HG03139 (cell line): Measurements from ENCODE around the gene NSG1.

Experiments used
- ATAC-seq: cut with Tn5 transposase; IDR thresholded peaks from one replicate; pipeline ENCODE4 v1.9.1; 2021; ENCODE audit not compliant: unreplicated experiment

Gene NSG1

DNA sequence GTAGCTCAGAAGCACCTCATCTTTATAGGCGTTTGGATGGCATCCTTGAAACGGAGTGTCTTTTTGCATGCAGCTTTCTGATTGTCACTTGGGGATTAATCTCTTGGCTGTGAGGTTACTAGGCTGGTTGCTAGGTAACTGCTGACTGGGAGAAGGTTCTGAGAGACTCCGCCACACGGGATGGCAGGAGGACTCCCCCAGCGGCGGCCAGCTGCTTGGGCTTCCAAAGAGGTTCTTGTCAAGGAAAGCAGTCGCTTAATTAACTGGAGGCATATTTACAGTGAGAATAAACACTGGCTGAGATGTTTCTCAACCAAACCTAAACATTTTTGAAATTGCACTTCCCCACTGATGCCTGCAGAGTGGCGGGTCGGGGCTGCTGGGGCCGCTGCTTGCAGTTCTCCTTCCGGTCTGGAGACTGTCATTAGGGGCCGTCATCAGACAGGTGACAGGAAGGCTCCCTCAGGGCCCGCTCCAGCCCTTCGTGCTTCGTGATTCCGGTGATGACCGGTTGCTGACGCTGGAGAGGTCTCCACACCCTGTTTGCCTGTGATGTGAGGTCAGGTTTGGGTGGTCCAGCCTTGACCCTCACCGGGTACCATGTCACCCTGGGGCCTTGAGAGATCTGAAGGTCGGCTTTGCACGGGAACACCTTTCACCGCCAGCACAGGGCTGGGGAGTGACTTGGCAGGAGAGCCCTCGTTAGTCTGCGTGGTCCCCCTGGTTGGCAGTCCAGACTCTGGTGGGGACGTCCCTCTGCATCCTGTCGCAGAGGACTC is 9.1 kb downstream of the NSG1 start:
- ATAC-seq: no peak

DNA sequence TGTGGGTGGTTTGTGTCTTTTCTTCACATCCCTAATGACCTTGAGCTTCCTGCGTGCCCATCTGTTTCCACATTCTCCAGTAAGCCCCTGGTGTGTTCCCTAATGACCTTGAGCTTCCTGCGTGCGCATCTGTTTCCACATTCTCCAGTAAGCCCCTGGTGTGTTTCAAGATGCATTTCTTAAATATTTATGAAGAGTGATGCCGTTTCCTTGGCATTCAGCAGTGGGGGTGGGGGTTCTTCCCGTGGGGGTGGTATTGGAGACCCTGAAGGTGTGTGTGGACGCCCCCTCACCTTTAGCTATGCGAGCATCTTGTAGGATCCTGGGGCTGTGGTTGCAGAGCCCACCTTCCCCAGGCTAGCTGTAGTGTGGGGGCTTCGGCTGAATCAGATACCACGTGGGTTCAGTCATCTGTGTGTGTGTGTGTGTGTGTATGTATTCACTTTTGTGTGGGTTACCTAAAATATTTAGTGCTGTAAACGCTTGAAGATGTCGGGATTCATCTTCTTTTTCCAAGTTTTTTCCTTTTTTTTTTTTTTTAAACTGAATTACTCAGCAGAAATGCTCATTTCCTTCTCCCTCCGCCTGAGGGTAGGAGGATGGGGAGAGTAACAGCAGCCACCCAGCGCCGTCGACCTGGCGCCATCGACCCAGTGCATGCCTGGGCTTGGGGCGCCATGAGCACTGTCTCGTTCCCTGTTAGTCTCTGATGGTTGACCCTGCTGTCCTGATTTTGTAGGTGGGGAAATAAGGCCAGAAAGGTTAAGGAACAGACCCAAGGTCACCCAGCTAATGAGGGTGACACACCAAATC is 9.9 kb downstream of the NSG1 start:
- no peak for ATAC-seq

DNA sequence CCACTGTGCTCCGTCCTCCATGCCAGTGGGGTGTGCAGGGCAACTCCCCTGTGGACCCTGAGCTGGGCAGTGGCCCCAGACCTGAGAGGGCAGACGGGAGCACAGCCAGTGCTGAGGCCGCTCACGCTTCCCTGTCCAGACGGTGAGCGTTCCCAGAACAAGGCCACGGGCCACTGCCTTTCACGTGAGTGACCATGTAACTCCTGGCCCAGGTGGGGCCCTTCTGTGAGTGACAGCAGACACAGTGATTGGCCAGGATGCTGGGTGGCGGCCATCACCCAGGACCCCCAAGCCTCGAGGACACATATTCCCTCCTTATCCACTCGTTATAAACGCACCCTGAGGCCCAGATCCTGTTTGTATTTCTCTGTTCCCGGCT is 10.5 kb downstream of the NSG1 start:
- ATAC-seq: no peak

DNA sequence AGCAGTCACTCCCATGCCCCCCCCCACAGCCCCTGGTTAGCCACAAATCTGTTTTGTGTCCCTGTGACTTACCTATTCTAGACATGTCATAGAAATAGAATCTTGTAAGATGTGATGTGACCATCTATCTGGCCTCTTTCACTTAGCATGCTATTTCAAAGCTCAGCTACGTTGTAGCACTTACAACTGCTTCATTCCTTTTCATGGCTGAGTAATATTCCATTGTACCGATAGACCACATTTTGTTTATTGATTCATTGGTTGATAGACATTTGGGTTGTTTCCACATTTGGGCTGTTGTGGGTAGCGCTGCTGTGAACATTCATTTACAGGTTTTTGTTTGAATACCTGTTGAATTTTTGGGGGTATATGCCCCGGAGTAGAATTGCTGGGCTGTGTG is 11.5 kb downstream of the NSG1 start:
- no peak for ATAC-seq

DNA sequence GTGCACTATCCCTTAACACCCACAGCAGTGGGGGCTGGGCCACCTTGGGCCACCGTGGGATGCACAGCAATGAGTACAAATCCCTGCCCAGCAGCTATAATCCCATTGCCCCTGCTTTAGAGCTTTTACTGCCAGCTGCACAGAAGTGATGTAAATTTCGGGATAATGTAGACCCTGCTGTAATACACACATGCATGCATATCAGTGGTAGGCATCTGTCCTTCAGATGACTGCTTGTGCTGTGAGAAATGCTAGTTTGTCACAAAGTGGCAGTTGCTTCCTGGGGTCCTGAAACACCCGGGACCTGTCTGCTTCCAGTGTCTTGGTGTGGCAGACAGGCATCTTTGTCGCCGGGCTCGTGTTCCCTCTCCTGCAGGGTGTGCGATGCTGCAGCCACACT is 14.1 kb downstream of the NSG1 start:
- no peak for ATAC-seq

DNA sequence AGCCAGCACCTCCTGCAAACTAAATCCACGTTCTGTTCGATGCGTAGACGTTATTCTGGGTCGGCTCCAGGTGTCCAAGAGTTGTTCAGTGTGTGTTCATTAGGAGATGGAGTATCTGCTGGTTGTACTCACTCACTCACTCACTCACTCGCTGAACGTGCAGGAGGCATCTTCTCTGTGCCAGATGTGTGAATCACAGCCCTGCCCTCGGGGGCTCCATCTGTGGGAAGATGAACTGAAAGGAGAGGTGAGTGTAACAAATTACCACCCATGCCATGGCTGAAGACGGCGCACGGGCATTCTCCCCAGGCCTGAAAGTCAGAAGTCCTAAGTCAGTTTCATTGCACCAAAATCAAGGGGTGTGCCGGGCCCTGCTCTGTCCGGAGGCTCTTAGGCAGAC is 16.1 kb downstream of the NSG1 start:
- no peak for ATAC-seq

DNA sequence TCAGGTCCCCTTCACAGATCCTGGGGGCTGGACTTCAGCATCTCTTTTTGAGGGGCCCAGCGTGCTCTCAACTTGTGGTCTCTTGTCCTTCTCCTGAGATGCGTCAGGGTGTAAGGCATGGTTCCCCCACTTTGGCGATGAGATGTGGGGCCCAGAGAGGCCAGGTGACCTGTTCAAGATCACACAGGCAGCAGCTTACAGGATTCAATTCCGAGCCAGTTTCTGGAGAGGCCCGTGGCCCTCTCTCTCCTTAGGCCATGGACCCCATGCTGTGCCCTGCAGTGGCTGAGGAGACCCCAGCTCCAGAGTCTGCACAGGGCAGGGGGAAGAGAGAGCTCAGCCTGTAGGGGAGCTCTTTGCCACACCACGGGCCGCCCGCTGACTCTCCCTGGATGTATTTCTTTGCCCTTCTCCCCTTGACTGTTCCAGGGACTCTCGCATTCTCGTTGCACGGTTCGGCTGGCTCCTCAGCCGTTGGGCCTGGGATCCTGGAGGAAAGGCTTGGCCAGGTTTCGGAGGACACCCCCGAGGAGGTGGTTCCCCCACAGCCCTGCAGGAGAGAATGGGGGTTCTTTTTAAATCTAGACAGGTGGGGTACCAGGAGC is 18.6 kb downstream of the NSG1 start:
- no peak for ATAC-seq

DNA sequence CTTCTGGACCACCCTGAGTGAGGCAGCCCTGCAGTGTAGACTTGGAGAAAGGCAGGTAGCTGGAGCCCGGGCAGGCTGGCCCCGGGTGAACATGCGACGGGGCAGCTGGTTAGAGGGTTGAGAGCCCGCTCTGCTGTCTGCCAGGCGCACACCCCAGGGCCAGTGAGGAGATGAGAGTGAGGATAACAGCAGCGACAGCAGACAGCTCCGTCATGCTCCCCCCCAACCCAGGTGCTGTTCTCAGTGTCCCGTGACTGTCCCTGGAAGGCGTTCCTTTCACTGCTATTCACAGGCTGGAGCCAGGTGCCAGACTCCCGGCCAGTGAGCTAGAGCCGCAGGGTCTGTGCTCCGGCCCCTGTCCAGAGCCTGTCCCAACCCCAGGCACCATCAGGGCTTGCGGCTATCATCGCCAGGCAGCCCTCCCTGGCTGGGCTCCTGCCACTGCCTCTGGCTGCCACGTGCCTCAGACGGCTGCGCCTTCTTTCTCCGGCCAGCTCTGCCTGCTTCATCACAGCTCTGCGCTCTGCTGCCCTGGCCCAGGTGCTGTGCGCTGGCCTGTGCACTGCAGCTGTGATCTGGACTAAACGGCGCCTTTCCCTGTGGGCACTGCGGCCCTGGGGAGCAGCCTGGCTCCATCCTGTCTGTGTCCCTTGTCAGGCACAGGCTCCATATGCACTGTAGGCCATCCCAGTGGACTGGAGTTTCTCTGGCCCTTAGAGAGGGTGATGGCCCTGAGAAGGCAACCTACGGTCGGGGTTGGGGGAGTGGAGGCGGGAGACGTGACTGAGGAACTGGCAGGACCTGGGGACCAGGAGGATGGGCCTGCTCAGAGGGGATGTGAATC is 19.8 kb downstream of the NSG1 start:
- ATAC-seq: no peak

DNA sequence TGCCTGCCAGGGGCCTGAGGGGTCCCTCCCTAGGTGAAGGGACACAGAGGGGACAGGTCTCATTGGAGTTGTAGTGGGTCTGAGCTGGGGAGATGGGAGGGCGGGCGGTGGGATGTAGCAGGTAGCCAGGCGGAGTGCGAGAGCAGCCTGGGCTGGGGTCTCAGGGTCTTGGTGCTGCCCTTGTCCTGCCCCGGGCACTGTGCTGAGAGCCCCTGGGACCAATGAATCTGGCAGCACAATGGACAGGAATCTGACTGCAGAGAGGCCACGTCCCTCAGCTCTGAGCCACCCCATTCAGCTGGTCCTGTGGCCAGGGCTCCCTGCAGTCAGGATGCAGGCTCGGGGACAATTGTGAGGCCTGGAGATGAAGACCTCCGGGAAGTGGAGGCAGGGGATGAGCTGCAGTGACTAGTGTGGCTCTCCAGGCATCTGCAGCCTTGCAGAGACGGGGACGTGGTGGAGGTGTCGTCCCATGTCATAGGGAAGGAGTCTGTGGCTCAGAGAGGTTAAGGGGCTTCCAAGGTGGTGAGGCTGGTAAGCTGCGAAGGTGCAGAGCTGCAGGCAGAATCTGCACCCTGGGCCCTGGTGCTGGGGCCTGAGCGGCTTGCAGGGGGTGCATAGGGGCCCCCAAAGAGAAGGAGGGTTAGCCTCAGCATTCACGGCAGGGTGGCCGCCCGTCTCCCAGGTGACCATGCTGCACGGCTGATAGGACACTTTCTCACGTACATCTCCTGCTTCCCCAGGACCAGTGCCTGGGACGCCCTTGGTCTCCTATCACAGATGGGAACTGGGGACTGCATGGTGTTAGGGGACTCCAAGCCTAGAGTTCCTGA is 20.6 kb downstream of the NSG1 start:
- no peak for ATAC-seq

DNA sequence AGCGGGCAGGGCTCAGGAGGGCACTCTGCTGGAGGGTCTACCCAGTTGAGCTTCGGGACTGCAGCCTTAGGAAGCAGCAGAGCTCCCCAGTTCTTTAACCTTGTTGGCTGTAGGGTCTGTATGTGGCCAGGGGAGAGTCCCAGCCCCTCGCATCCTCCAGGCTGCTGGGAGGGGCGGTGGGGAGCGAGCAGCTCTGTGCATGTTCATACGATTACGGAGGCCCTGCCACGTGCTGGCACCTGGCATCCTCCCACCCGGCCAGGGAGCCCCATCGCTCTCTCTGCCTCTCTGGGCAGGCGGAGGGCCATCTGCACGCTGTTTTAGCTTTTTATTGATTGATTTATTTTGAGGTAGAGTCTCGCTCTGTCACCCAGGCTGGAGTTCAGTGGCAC is 21.2 kb downstream of the NSG1 start:
- ATAC-seq: no peak

DNA sequence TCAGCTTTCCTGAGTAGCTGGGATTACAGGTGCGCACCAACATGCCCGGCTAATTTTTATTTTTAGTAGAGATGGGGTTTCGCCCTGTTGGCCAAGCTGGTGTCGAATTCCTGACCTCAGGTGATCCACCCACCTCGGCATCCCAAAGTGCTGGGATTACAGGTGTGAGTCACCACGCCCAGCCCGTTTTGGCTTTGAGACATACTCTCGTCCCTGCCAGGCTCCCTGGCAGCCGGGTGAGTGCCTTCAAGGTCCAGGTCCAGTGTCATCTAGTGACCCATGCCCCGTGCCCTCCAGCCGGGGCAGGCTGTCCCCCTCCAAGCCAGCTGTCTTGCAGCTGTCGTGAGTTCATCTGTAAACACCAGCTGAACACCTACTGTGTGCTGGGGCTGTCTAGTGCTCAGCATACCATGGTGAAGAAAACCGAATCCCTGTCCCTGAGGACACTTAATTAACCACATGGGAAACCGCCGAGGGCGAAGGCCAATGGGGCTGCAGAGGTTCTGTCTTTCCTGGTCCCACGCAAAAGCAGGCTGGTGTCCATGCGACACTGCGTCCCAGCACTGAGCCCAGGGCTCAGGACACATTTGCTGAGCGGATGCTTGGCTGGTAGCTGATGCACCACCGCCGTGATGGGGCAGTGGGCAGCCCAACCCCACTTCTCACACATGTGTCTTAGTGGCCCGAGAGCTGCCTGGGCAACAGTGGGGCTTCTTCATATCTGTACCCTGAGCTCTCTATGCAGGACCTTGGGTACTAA is 21.9 kb downstream of the NSG1 start:
- ATAC-seq: no peak

DNA sequence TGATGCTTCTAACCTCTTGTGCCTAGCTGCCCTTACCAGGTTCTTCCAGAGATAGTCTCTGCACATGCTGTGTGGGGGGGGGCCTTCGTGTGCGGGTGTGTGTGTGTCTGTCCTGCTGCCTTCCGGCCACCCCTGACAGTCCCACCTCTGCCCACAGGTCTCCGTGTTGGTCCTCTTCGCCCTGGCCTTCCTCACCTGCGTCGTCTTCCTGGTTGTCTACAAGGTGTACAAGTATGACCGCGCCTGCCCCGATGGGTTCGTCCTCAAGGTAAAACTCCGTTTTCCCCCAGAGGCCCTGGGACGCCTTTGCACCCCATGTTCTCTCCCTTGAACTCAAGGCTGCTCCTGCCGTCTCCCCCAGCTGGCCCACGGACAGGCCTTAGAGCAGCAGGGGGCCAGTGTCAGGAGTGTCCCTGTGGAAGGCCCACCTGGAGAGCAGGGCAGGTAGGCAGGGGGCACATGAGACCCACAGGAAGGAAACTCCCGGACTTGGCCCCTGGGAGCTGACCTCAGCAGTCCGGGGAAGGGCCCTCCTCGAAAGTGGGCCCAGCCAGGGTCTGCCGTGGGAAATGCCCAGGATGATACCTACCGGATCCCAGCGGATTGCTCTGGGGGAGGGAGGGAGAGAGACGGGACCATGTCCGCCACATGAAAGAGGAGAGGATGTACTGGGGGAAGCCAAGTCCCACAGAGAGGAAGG is 22.7 kb downstream of the NSG1 start:
- no peak for ATAC-seq

DNA sequence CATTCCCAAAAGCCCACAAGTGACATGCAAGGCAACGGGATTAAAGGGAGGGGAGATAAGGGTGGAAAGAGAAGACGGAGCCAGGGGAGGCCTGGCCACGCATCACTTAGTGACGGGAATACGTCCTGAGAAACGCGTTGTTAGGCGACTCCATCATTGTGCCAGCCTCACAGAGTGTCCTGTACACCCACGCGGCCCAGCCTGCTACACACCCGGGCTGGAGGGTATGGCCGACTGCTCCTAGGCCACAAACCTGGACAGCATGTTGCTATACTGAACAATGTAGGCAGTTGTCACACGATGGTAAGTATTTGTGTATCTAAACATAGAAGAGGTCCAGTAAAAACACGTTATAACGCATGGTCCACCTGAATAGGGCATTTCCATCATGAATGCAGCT is 23.4 kb downstream of the NSG1 start:
- no peak for ATAC-seq

DNA sequence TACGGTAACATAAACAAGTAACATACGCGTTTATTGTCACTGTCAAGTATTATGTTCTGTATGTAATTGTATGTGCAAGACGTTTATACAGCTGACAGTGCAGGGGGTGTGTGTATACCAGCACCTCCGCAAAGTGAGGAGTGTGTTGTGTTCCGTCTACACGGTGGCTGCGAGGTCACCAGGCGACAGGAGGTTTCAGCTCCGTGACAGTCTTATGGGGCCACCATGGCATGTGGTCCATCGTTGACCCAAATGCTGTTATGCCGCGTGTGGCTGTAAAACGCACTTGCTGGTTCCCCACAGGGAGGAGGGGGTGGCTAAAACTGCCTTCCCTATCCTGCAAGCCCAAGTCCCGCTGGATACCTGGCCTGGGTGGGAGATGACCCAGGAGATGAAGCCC is 25.0 kb downstream of the NSG1 start:
- ATAC-seq: no peak

DNA sequence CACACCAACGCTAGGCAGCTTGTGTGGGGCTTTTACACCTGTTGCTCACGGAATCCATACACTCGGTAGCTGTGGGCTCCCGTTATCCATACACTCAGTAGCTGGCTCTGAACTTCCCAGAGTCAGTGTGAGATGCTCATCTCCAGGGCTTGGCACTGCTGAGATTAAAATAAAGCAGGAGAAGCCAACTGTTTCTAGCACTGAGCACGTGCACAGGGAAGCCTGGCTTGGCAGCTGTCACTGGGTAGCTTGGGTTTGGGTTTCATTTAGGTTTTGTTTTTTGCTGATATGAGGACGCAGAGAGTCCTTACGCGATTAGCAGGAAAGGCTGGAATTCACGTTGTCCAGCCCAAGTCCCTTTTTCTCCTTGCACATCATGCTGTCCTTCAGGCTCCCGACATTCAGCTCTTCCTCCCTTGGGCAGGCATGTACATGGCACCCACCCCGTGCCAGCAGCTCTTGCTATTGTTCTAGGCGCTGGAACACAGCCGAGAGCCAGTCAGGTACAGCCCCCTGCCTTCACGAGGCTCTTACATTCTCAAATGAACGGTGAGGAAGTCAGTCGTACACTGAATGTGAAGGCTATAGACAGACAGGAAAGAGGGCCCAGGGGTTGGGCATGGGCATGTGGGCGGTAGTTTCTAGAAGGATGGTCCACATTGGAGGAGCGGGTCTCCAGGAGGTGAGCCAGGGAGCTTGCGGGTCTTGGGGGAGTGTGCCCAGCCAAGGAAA is 25.9 kb downstream of the NSG1 start:
- ATAC-seq: no peak

DNA sequence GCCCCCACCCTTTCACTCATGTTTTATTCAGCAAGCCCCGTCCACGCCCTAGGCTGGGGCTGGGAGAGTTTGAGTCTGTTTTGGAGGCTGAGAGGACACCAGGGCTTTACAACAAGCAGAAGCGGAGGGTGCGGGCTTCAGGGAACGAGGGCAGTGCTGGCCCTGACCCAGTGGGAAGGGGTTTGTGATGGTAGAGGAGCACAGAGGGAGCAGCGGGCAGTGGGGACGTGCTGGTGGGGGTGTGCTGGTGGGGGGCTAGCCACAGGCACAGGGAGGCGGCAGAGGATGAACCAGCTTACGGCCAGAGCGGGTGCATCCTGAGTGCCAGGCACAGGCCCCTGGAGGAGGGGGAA is 26.4 kb downstream of the NSG1 start:
- ATAC-seq: no peak

DNA sequence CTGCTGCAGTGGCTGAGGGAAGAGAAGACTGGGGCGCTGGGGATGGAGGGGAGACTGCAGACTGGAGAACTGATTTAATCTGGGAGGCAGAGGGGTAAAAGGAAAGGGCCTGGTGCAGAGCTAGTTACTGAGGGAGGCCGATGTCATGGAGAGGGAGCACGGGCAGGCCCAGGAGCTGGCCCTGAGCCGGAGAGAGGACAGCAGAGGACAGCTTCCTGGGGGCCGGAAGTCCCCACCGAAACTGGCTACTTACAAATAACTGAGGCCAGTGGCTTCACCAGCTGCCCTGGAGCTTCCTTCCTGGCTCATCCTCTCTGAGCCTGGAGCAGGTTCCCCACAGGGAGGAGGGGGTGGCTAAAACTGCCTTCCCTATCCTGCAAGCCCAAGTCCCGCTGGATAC is 26.9 kb downstream of the NSG1 start:
- ATAC-seq: no peak

DNA sequence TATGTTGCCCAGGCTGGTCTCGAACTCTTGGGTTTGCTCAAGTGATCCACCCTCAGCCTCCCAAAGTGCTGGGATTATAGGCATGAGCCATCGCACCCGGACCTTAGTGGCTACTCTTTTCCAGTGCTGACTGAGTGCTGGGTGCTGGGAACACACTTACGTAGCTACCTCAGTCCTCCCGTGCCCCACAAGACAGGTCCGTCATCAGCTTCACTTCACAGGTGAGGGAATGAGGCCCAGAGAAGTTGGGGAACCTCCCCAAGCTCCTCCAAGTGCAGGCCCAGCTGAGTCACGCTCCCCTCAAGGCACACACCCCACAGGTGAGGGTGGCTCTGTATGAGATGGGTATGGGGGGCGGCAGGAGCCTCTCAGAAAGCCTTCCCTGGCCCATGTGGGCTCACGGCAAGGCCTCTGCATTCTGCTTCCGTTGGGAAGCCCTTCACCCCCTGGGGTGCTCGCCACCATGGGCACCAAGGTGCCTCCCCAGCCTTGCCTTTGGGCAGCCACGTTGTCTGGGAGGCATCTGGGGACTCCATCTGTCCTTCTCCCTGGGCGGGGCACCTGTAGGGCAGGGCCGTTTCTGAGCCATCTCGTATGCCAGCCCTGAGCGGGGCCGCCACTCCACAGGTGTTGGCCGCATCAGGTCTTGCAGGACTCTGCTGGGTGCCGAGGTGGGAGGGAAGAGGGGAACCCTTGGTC is 28.4 kb downstream of the NSG1 start:
- ATAC-seq: no peak
